Pancreas (tissue), 10 donors: Measurements from ENCODE around the gene ATRNL1. TPM values are rescaled to one million over a fixed set of nuclear protein-coding genes. Genes with fewer than 3 reads are reported as not detected.
"Not testable (repeated sequence)": the region's sequence is repeated elsewhere in the genome, so short reads cannot be mapped to it uniquely, and the experiment has no call there.

Source experiments
- ATAC-seq, 4 donors: fragments of 200-7000 bp; cut with Tn5 transposase; one replicate each; pipeline versions ENCODE4 v1.8.0 to v1.9.1; 2020; ENCODE audit warnings: mild to moderate bottlenecking in 4 of 4, moderate library complexity in 4 of 4
- DNase-seq, 6 donors: peaks; one replicate each; pipeline ENCODE4 v3.0.0-alpha.2; 2020
- FAIRE-seq: peaks from 2 replicates; lab custom pipeline; 2012; peaks lifted over from hg19 to GRCh38; lab: Jason Lieb, UNC
- H3K27ac ChIP-seq, 4 donors: fragments of 200-600 bp; sonication (generic); 1 replicate in 3 of 4; 2 replicates in 1 of 4; pipeline versions ENCODE4 v1.5.0 to v1.8.0; 2020
- H3K27me3 ChIP-seq, 4 donors: fragments of 200-600 bp; one replicate each; pipeline ENCODE4 v1.8.0; 2021
- H3K36me3 ChIP-seq, 3 donors: fragments of 200-600 bp; sonication (generic) in 1 of 3; one replicate each; pipeline versions ENCODE4 v1.5.0 to v1.8.0; 2020 to 2021
- H3K4me1 ChIP-seq, 3 donors: fragments of 200-600 bp; one replicate each; pipeline ENCODE4 v1.8.0; 2021
- H3K4me3 ChIP-seq, 4 donors: fragments of 200-600 bp; sonication (generic) in 2 of 4; one replicate each; pipeline versions ENCODE4 v1.5.0 to v1.8.0; 2020 to 2021
- H3K9me3 ChIP-seq, 4 donors: fragments of 200-600 bp; one replicate each; pipeline ENCODE4 v1.8.0; 2021
- WGBS, 2 donors: extraction: QIAGEN DNeasy Blood & Tissue Kit; methylation state at CpG; one replicate each; pipeline ENCODE4 v1.1.7; 2013; 5-methylcytosine and 5-hydroxymethylcytosine counted together
- intact Hi-C, 3 donors: fragments of 100-400 bp; cut with DNase I; formaldehyde crosslinking; loops; one replicate each; pipeline versions ENCODE4 v1.11.1 to v1.14.2; 2022
- polyA plus RNA-seq, 2 donors: library from polyadenylated mRNA; stranded (reverse); fragments of 200-250 nt; gene quantifications; one replicate each; pipeline ENCODE4 v1.2.3, GENCODE V29; 2013
- total RNA-seq, 6 donors: library from RNA; stranded (reverse); fragmentation: NEBNext Ultra II Directional in 4 of 6; extraction: Animal tissue kit (Norgen Biotek cat#: 25700) in 4 of 6; gene quantifications; one replicate each; pipeline versions ENCODE4 v1.2.1 to v1.2.4, GENCODE V29; 2021 to 2023
- TF ChIP-seq, protein P1 (sequence below), 4 donors: fragments of 200-600 bp; sonication (generic) in 3 of 4; IDR thresholded peaks; one replicate each; pipeline versions ENCODE4 v1.5.0 to v1.8.0; 2021; ENCODE audit warnings: antibody characterized with exemption in 4 of 4
- donor health status: healthy with polysubstance abuse.
- donor health status: DM: no; HTN: no; CAD: no; lungs with moderate emphysema.
- donor health status: DM: no; HTN: no; CAD: no.
- donor health status: control.
- donor health status: control.
- donor health status: Bipolar disorder and iron deficiency.
- donor health status: DM: yes; HTN: yes; CAD: no.
- donor health status: DM: no; HTN: no; CAD: no.
- donor health status: DM: no; HTN: no; CAD: no.
- donor health status: DM: yes; HTN: yes; CAD: no.

The ATRNL1 gene
- total and polyA plus RNA-seq, 8 donors, result 0.91 to 5.7 (median 3.9) TPM

DNA sequence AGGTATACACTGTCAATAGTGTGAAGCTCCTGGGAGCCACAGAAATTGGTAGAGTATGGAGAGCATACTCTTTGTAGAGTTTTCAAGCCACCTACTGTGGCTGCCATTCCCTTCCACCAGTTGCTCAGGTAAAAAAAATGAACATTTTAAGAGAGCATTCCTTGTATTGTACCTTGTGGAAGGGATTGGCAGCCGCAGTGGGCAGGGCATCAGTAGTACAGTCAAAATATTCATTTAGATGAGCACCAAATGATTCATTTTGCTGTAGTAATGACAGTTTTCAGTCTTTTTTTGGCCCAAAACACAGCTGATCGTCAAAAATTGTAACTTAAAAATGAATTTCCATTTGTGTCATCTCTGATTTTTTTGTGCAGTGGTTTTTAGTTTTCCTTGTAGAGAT lies 304.9 kb downstream of the ATRNL1 start:
- no peak for ATAC-seq
- TF ChIP-seq, protein P1, sequence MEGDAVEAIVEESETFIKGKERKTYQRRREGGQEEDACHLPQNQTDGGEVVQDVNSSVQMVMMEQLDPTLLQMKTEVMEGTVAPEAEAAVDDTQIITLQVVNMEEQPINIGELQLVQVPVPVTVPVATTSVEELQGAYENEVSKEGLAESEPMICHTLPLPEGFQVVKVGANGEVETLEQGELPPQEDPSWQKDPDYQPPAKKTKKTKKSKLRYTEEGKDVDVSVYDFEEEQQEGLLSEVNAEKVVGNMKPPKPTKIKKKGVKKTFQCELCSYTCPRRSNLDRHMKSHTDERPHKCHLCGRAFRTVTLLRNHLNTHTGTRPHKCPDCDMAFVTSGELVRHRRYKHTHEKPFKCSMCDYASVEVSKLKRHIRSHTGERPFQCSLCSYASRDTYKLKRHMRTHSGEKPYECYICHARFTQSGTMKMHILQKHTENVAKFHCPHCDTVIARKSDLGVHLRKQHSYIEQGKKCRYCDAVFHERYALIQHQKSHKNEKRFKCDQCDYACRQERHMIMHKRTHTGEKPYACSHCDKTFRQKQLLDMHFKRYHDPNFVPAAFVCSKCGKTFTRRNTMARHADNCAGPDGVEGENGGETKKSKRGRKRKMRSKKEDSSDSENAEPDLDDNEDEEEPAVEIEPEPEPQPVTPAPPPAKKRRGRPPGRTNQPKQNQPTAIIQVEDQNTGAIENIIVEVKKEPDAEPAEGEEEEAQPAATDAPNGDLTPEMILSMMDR (IDR thresholded peaks at IDR 0.05), result no peak
- intact Hi-C loops, result no loop called here
- no peak overlapping the region for H3K4me3 ChIP-seq
- no peaks in the 10 kb centered on the region for H3K27me3 ChIP-seq
- no peak for DNase-seq
- 89 to 95% methylated on average over 2 of the region's 2 CpGs for WGBS, 2 donors
- H3K9me3 ChIP-seq, result no peaks in the 10 kb centered on the region
- no peaks in the 10 kb centered on the region for H3K4me1 ChIP-seq
- no peak overlapping the region for H3K27ac ChIP-seq
- no peak for FAIRE-seq
- no peaks in the 10 kb centered on the region for H3K36me3 ChIP-seq

DNA sequence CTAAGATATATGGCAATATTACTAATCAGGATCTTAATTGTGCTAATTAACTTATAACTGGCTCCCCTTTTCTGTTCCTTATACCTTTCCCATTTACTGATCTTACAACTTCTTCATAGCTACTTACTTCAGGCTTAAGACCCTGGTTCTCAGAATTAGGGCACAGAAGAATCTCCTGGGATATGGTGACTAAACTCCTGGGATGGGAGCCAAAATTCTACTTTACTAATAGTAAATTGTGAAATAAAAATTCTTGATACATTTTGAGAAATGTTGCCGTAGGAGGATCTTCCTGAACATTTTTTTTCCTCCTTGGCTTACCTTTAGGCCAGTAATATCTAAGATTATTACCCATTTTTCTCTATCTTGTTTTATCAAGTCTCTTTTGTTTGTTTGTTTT lies 309.5 kb downstream of the ATRNL1 start:
- H3K27ac ChIP-seq, result no peak overlapping the region
- intact Hi-C loops, result no loop called here
- 39 to 40% methylated on average over 1 of the region's 1 CpG for WGBS, 2 donors
- no peaks in the 10 kb centered on the region for H3K9me3 ChIP-seq
- no peak for DNase-seq
- no peaks in the 10 kb centered on the region for H3K4me1 ChIP-seq
- TF ChIP-seq, protein P1 (IDR thresholded peaks at IDR 0.05), result no peak
- no peak overlapping the region for H3K4me3 ChIP-seq
- H3K27me3 ChIP-seq, result no peaks in the 10 kb centered on the region
- FAIRE-seq, result no peak
- ATAC-seq, result no peak
- no peaks in the 10 kb centered on the region for H3K36me3 ChIP-seq

DNA sequence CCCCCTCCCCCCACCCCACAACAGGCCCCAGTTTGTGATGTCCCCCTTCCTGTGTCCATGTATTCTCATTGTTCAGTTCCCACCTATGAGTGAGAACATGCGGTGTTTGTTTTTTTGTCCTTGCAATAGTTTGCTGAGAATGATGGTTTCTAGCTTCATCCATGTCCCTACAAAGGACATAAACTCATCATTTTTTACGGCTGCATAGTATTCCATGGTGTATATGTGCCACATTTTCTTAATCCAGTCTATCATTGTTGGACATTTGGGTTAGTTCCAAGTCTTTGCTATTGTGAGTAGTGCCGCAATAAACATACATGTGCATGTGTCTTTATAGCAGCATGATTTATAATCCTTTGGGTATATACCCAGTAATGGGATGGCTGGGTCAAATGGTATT lies 312.7 kb downstream of the ATRNL1 start:
- ATAC-seq, H3K27me3 ChIP-seq, H3K4me3 ChIP-seq, DNase-seq, H3K4me1 ChIP-seq, FAIRE-seq, H3K36me3 ChIP-seq, H3K27ac ChIP-seq, H3K9me3 ChIP-seq, intact Hi-C loops: not testable (repeated sequence)
- 91 to 92% methylated on average over 2 to 3 of the region's 3 CpGs for WGBS, 2 donors

DNA sequence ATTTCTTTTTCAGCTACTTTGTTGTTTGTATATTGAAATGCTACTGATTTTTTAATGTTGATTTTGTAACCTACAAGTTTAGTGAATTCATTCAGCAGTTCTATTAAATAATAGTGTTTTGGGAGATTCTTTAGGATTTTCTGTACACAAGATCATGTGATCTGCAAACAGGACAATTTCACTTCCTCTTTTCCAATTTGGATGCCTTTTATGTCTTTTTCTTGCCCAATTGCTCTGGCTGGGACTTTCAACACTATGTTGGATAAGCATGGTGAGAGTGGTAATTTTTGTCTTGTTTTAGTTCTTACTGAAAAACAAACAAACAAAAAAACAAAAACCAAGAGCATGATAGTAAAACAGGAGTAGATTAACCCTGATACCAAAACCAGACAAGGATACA lies 316.2 kb downstream of the ATRNL1 start:
- no peak for ATAC-seq
- no peak overlapping the region for H3K27ac ChIP-seq

DNA sequence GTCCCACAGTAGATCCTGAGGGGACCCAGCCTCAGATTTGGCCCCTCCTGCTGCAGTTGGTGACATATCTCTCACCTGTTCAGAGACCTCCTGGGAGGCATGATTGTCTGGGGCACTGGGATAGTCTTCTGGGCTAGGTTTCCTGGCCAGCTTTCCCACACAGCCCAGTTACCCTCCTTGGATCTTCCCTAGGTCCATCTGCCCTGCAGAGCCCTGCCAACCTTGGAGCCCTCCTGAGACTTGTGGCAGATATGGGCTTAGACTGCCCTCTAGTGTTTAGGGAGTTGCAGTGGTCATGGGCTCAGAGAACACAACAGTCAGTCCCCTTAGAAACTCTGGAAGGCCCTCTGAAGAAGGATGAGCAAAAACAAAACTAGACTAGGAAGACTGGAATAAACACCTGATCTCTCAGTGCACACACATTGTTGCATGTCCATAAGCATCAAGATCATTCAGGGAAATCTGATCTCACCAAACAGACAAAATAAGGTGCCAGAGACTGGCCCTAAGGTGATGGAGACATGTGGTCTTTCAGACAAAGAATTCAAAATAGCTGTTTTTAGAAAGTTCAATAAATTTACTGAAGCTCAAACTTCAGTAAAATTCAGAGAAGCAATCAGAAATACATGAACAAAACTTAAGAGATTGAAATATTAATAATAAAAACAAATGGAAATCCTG lies 324.6 kb downstream of the ATRNL1 start:
- Histone ChIP-seq H3K4me1 (no peaks in the 10 kb centered on the region), H3K27me3 (no peaks in the 10 kb centered on the region), H3K9me3 (no peaks in the 10 kb centered on the region), H3K4me3 (no peak overlapping the region), H3K36me3 (no peaks in the 10 kb centered on the region), H3K27ac (no peak overlapping the region)
- DNase-seq (peak in 4 of 6 donors; percentile 7 to 23 (median 16)), FAIRE-seq (no peak), ATAC-seq (peak in 3 of 4 donors; percentile 64 to 76 (median 67))
- TF ChIP-seq, protein P1 (IDR thresholded peaks at IDR 0.05), result peak; percentile 22 to 33 (median 28)
- intact Hi-C loops, result no loop called here

More for the DNA sequence above, 316.2 kb downstream of the ATRNL1 start:
- FAIRE-seq (no peak), DNase-seq (no peak)
- TF ChIP-seq, protein P1 (IDR thresholded peaks at IDR 0.05), result no peak
- no peaks in the 10 kb centered on the region for H3K4me1 ChIP-seq
- H3K9me3 ChIP-seq, result no peaks in the 10 kb centered on the region
- H3K27me3 ChIP-seq, result no peaks in the 10 kb centered on the region
- intact Hi-C loops, result no loop called here
- H3K36me3 ChIP-seq, result no peaks in the 10 kb centered on the region
- H3K4me3 ChIP-seq, result no peak overlapping the region
